CD14-positive monocyte (primary cell): ENCODE results near the gene TMPRSS15. TPM values are rescaled to one million over a fixed set of nuclear protein-coding genes. Genes with fewer than 3 reads are reported as not detected.

Experiments
- DNase-seq, 3 donors: peaks; one replicate each; pipeline ENCODE4 v3.0.0-alpha.2; 2011 to 2022
- H2AFZ ChIP-seq: 2 replicates; pipeline ENCODE4 v1.6.0; 2012; ENCODE audit warnings: mild to moderate bottlenecking, low read depth, low read length, inconsistent platforms; ENCODE audit not compliant: insufficient read depth, poor library complexity, severe bottlenecking
- H3K27ac ChIP-seq, 2 donors: 1 replicate in 1 of 2; 2 replicates in 1 of 2; pipeline ENCODE4 v1.5.1; 2012 to 2013; ENCODE audit warnings: low read length in 2 of 2, control low read depth in 1 of 2, inconsistent platforms in 1 of 2, low read depth in 1 of 2, mild to moderate bottlenecking in 1 of 2
- H3K27me3 ChIP-seq, 2 donors: one replicate each; pipeline versions ENCODE4 v1.6.0 to v1.6.1; 2011 to 2013; ENCODE audit warnings: low read length in 2 of 2; ENCODE audit not compliant: control insufficient read depth in 2 of 2, insufficient read depth in 2 of 2
- H3K36me3 ChIP-seq, 2 donors: replicated peaks in 1 of 2; 1 replicate in 1 of 2; 2 replicates in 1 of 2; pipeline versions ENCODE4 v1.5.1 to v1.6.1; 2012 to 2013; ENCODE audit warnings: low read length in 2 of 2, control low read depth in 1 of 2, inconsistent platforms in 1 of 2, mild to moderate bottlenecking in 1 of 2; ENCODE audit not compliant: insufficient read depth in 2 of 2, control insufficient read depth in 1 of 2
- H3K4me1 ChIP-seq, 2 donors: 1 replicate in 1 of 2; 2 replicates in 1 of 2; pipeline versions ENCODE4 v1.5.1 to v1.6.1; 2012 to 2013; ENCODE audit warnings: low read length in 2 of 2, control low read depth in 1 of 2, inconsistent platforms in 1 of 2, mild to moderate bottlenecking in 1 of 2, moderate library complexity in 1 of 2; ENCODE audit not compliant: insufficient read depth in 2 of 2, control insufficient read depth in 1 of 2
- H3K4me2 ChIP-seq: replicated peaks from 2 replicates; pipeline ENCODE3; 2012; ENCODE audit warnings: low read length, moderate library complexity, mild to moderate bottlenecking; ENCODE audit not compliant: poor library complexity, severe bottlenecking; ENCODE audit errors: extremely low read depth
- H3K4me3 ChIP-seq, 3 experiments: fragments of 200-600 bp in 1 of 3; sonication (generic) in 1 of 3; replicated peaks in 1 of 3; 1 replicate in 2 of 3; 2 replicates in 1 of 3; pipeline ENCODE4 v1.5.1; 2011 to 2013; ENCODE audit warnings: low read length in 3 of 3, mild to moderate bottlenecking in 3 of 3, control low read depth in 2 of 3, low read depth in 2 of 3, inconsistent platforms in 1 of 3, moderate library complexity in 1 of 3
- H3K79me2 ChIP-seq: 2 replicates; pipeline ENCODE4 v1.6.0; 2012; ENCODE audit warnings: mild to moderate bottlenecking, control low read depth, inconsistent platforms, low read length, moderate library complexity; ENCODE audit not compliant: insufficient read depth
- H3K9ac ChIP-seq: 2 replicates; pipeline ENCODE4 v1.6.0; 2017; ENCODE audit warnings: low read length, mild to moderate bottlenecking; ENCODE audit not compliant: insufficient read depth, poor library complexity, severe bottlenecking
- H3K9me3 ChIP-seq, 2 donors: replicated peaks in 1 of 2; 1 replicate in 1 of 2; 2 replicates in 1 of 2; pipeline versions ENCODE4 v1.5.1 to v1.6.1; 2012 to 2013; ENCODE audit warnings: low read length in 2 of 2, control low read depth in 1 of 2; ENCODE audit not compliant: control insufficient read depth in 1 of 2, insufficient read depth in 1 of 2
- H4K20me1 ChIP-seq: 2 replicates; pipeline ENCODE4 v1.6.0; 2012; ENCODE audit warnings: mild to moderate bottlenecking, low read length, control low read depth, moderate library complexity; ENCODE audit not compliant: insufficient read depth
- H3K27ac Mint-ChIP-seq, 7 donors: one replicate each; pipeline ENCODE4 v1.8.0; 2020; ENCODE audit warnings: mild to moderate bottlenecking in 7 of 7, mixed read lengths in 7 of 7, moderate library complexity in 6 of 7, inconsistent platforms in 2 of 7
- H3K27me3 Mint-ChIP-seq, 3 donors: one replicate each; pipeline ENCODE4 v1.8.0; 2021 to 2022; ENCODE audit warnings: low read depth in 3 of 3, mild to moderate bottlenecking in 3 of 3, mixed read lengths in 3 of 3, moderate library complexity in 3 of 3, inconsistent platforms in 1 of 3
- H3K36me3 Mint-ChIP-seq, 2 donors: one replicate each; pipeline ENCODE4 v1.8.0; 2020; ENCODE audit warnings: mixed read lengths in 2 of 2, inconsistent platforms in 1 of 2, mild to moderate bottlenecking in 1 of 2
- H3K4me1 Mint-ChIP-seq: one replicate; pipeline ENCODE4 v1.8.0; 2020; ENCODE audit warnings: mild to moderate bottlenecking, mixed read lengths
- H3K4me3 Mint-ChIP-seq, 2 donors: one replicate each; pipeline ENCODE4 v1.8.0; 2020; ENCODE audit warnings: mild to moderate bottlenecking in 2 of 2, mixed read lengths in 2 of 2, moderate library complexity in 1 of 2
- H3K9me3 Mint-ChIP-seq, 7 donors: one replicate each; pipeline ENCODE4 v1.8.0; 2020 to 2022; ENCODE audit warnings: mixed read lengths in 7 of 7, mild to moderate bottlenecking in 6 of 7, moderate library complexity in 6 of 7, inconsistent platforms in 2 of 7
- WGBS: methylation state at CpG from one replicate; pipeline ENCODE4 v1.1.5; 2013; ENCODE audit warnings: missing lambda C conversion rate; ENCODE audit not compliant: insufficient coverage; 5-methylcytosine and 5-hydroxymethylcytosine counted together
- intact Hi-C, 2 donors: fragments of 100-400 bp; cut with micrococcal nuclease; formaldehyde crosslinking; loops; one replicate each; pipeline versions ENCODE4 v1.15.0 to v1.15.1; 2023
- polyA plus RNA-seq, 3 donors: library from polyadenylated mRNA; depleted of rRNA in 1 of 3; unstranded in 2 of 3; stranded (reverse) in 1 of 3; fragments of 300-500 nt in 2 of 3; fragments of >200 nt in 1 of 3; fragmentation: Illumina TruSeq in 2 of 3; gene quantifications; 1 replicate in 2 of 3; 2 replicates in 1 of 3; pipeline ENCODE4 v1.2.3, GENCODE V29; 2012 to 2021
- TF ChIP-seq, protein P1 (sequence below): fragments of 200-600 bp; IDR thresholded peaks from one replicate; pipeline ENCODE4 v1.8.0; 2022; ENCODE audit warnings: antibody characterized with exemption, mild to moderate bottlenecking

Gene TMPRSS15
- polyA plus RNA-seq, 3 donors, result not detected

DNA sequence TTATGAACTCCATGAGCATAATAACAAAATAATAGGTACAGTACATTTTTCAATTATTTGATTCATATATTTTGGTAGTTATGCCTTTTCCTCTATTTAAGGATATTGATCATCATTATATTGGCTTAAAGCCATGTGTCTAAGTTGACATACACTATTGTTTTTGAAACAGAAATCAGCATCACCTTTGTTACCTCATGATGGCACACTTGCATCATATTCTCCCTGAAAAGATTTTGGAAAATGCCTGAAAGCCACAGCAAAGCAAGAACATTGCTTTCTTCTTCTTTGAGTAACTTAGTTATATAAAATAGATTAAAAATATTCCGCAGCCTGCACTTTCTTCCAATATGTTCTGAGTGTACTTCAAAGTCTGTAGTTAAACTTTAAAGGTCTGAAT lies 33.3 kb downstream of the TMPRSS15 start:
- TF ChIP-seq, protein P1, sequence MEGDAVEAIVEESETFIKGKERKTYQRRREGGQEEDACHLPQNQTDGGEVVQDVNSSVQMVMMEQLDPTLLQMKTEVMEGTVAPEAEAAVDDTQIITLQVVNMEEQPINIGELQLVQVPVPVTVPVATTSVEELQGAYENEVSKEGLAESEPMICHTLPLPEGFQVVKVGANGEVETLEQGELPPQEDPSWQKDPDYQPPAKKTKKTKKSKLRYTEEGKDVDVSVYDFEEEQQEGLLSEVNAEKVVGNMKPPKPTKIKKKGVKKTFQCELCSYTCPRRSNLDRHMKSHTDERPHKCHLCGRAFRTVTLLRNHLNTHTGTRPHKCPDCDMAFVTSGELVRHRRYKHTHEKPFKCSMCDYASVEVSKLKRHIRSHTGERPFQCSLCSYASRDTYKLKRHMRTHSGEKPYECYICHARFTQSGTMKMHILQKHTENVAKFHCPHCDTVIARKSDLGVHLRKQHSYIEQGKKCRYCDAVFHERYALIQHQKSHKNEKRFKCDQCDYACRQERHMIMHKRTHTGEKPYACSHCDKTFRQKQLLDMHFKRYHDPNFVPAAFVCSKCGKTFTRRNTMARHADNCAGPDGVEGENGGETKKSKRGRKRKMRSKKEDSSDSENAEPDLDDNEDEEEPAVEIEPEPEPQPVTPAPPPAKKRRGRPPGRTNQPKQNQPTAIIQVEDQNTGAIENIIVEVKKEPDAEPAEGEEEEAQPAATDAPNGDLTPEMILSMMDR, result no peak
- WGBS, result no CpG with 5 or more reads among the region's 1 CpG
- Histone ChIP-seq H3K27ac (no peak overlapping the region), H3K4me2 (no peak overlapping the region), H3K27me3 (no peaks in the 10 kb centered on the region), H3K9me3 (no peaks in the 10 kb centered on the region), H3K4me1 (no peaks in the 10 kb centered on the region), H3K79me2 (no peaks in the 10 kb centered on the region), H3K4me3 (no peak overlapping the region), H3K9ac (no peak overlapping the region), H2AFZ (no peak overlapping the region), H3K36me3 (no peaks in the 10 kb centered on the region), H4K20me1 (no peaks in the 10 kb centered on the region)
- H3K4me3 Mint-ChIP-seq, result no peak overlapping the region
- no peaks in the 10 kb centered on the region for H3K4me1 Mint-ChIP-seq
- H3K27ac Mint-ChIP-seq, result no peak overlapping the region
- peaks cover 0 to 2% (median 2%) of the 10 kb centered on the region in 3 donors for H3K27me3 Mint-ChIP-seq
- no peaks in the 10 kb centered on the region for H3K36me3 Mint-ChIP-seq
- no peak for DNase-seq
- peaks cover 0 to 6% (median 2%) of the 10 kb centered on the region in 7 donors for H3K9me3 Mint-ChIP-seq
- intact Hi-C loops, result no loop called here

DNA sequence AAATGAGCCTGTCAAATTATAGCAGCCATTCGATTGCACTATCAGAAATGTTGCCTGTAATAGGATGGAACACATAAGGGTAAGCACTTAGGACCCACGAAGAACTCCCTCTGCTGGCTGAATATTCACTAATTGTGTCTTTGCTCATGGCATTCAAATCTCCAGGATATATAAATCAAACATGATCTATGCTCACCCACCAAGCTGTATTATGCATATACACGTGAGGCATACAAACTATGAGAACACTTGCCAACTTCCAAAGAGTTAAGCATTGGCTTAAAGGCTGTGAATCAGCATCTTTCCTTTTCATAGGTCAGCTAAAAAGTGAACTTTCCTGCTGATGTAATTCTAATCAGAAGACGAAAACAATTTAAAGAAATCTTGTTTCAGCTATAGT lies 34.5 kb downstream of the TMPRSS15 start:
- Mint-ChIP-seq H3K4me1 (no peaks in the 10 kb centered on the region), H3K9me3 (peaks cover 0 to 5% (median 2%) of the 10 kb centered on the region in 7 donors), H3K36me3 (no peaks in the 10 kb centered on the region), H3K4me3 (no peak overlapping the region), H3K27me3 (peaks cover 0 to 2% (median 2%) of the 10 kb centered on the region in 3 donors), H3K27ac (no peak overlapping the region)
- H3K27ac ChIP-seq, result no peak overlapping the region
- TF ChIP-seq, protein P1, result no peak
- no peak overlapping the region for H3K4me2 ChIP-seq
- no peak overlapping the region for H3K9ac ChIP-seq
- DNase-seq, result no peak
- H3K4me3 ChIP-seq, result no peak overlapping the region
- WGBS, result 18% methylated on average over 2 of the region's 4 CpGs
- no peaks in the 10 kb centered on the region for H3K9me3 ChIP-seq
- intact Hi-C loops, result no loop called here
- no peaks in the 10 kb centered on the region for H3K79me2 ChIP-seq
- no peak overlapping the region for H2AFZ ChIP-seq
- no peaks in the 10 kb centered on the region for H3K4me1 ChIP-seq
- H4K20me1 ChIP-seq, result no peaks in the 10 kb centered on the region
- H3K27me3 ChIP-seq, result no peaks in the 10 kb centered on the region
- no peaks in the 10 kb centered on the region for H3K36me3 ChIP-seq
